GM21619 (cell line): ENCODE measurements around the gene OCRL.

Experiments used
- ATAC-seq: cut with Tn5 transposase; IDR thresholded peaks from one replicate; pipeline ENCODE4 v1.9.1; 2021; ENCODE audit not compliant: unreplicated experiment

OCRL gene

GRCh38 chrX:129540068-129540653 is at the start of gene OCRL:
TSS of gene OCRL (plus strand) at chrX:129540259. CDS start at chrX:129540440, 181 bp downstream.
- ATAC-seq: peak; percentile 98

DNA sequence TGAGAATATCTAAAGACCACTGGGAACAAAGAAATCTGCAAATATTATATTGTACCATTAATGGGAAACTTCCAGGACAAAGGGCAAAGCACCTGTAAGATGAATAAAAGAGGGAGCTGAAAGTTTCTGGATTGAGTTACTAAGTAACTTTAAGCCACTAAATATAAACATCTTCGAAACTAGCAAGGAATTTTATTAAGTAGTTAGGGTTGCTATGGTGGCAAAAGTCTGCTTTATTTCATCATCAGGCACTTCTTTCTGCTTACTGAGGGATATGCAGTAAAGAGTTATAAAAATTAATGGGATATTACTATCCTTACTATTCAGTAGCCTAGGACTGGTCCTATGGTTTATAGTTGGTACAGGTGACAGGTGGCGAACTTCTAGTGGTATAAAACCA is 49.7 kb upstream of the OCRL start:
- ATAC-seq: no peak

DNA sequence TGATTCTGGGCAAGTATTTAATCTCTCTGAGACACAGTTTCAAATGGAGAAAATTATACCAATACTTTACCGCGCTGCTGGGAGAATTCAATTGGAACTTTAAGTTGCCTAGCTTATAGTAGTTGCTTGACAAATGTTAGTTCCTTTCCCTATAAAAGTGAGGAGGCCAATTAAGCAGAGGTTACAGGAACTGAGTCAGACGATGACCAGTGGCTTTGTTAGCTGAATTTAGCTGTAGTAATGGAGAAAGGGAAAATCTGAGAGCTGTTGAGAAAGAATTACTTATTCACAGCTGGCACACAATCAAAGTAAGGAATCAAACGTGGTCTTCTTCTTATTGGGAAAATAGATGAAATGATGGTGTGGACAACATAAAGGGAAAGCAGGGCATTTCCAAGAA is 46.4 kb upstream of the OCRL start:
- ATAC-seq: no peak

DNA sequence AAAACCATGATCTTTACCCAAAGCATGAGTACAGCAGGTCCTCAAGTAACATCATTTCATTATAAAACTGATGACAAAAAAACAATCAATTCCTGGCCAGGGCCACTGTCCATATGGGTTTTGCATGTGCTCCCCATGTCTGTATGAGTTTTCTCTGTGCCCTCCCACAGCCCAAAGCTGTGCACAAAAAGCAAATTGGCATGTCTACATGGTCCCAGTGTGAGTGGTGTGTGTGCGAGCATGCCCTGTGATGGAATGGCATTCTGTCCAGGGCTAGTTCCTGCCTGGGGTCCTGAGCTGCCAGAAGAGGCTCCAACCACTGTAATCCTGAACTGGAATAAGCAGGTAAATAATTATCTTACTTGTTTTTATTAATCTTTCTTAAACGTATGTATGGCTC is 45.2 kb upstream of the OCRL start:
- ATAC-seq: no peak

DNA sequence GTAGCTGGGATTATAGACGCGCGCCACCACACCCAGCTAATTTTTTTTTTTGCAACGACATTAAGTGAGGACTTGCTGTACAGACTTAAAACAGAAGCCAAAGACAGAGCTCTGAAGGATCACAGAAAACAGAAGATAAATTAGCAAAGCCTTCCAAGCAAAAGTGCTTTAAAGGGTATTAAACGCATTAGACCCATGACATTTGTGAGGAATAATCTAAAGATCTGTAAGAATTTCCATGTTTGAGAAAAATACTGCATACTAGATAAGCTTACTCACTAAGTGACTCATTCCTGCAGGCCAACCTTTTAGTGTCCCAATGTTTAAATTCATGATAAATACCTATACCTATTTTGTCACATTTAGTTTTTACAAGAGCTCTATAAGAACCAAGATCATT is 44.2 kb upstream of the OCRL start:
- no peak for ATAC-seq

DNA sequence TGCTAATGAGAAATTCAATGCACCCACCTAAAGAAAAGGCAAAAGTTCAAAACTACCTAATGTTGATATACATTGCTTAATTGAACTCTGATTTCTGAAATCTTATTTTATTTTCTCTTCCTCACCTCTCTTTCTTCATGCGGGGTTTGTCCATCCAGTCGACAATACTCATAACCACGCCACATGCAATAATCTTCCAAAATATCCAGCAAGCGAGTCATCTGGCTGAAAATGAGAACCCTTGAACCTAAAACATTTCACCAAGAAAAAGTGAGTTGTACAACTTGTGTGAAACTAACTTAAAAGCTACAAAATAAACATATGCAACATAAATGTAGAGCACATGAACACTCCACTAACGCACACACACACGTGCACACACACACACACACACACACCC is 43.4 kb upstream of the OCRL start:
- ATAC-seq: no peak

- ATAC-seq: no peak
These were observed 42.8 kb upstream of the OCRL start for GRCh38 chrX:129497146-129497843.

- ATAC-seq: no peak
These were observed 29.7 kb upstream of the OCRL start for GRCh38 chrX:129510331-129510730.

DNA sequence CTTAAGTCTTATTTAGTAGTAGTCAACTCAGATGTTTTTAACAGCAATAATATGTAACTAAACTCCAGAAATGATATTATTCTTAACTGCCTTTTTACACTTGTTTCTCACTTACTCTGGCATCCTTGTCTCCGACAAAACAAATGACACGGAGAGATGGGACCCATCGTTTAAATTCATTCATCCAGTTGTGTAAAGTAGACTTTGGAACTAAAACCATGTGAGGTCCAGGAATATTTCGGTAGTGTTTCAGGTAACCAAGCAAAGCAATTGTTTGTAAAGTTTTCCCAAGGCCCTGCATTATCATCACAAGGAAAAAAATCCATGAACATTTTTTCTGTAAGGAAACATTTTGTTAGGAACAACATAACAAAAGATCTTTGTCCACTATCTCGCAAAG is 28.4 kb upstream of the OCRL start:
- ATAC-seq: no peak

- ATAC-seq: no peak
These were observed 27.6 kb upstream of the OCRL start for GRCh38 chrX:129512409-129512808.

GRCh38 chrX:129516402-129516801 is 23.7 kb upstream of the OCRL start:
- ATAC-seq: no peak

DNA sequence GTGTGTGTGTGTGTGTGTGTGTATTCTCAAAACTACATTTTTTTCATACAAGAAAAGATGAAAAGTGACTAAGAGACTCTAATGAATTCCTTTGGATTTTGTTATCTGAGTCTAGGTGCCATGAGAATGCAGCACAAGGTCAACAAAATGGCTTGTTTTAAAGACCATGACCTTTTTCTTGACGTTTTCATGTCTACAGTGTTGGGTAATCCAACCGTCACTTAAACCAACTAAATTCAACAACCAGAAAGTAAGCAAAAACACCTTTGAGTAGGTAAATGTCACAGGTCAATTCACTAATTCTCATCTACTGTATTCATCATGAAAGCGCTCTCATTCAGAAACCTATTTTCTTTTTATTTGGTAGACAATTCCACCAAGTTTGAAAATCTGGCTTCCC is 19.9 kb upstream of the OCRL start:
- ATAC-seq: no peak

DNA sequence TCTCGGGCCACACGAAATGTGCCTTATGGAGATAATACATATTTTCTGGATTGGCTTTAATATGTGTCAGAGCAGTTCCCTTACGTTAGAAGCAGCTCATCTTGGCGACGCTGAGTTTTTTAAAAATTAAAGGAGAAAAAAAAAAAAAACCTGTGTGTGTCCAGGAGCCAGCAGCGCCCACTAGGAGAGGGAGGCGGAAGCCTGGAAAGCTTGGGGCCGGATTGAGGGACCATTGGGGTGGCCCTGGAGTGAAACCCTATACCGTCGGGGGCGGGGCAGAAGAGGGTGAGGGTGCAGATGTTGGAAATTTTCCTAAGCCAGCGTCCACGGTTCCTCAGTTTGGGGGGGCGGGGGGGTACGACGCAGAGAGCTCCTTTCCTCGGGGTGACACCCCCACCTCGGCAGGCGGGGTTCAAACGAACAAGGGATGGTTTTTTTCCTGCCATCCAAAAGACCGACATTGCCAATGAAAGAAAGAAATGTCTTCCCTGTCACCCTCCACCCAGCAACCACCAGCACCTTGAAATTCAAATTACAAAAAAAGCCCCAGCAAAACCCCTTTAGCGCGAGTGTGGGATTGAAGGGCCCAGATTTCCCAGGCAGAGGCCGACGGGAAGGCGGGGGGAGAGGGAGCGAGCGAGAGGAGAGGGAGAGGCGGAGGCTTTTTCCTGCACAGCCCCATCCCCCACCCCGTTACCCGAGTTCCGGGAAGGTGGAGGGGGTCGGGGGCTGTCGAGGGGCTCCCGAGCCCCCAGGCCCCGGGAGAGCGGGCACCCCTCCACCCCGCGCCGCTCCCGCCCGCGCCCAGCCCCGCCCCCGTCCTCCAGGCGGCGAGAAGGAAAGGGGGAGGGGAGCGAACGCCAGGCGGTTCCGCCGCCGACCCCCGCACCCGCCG is 17.6 kb upstream of the OCRL start:
- ATAC-seq: no peak

DNA sequence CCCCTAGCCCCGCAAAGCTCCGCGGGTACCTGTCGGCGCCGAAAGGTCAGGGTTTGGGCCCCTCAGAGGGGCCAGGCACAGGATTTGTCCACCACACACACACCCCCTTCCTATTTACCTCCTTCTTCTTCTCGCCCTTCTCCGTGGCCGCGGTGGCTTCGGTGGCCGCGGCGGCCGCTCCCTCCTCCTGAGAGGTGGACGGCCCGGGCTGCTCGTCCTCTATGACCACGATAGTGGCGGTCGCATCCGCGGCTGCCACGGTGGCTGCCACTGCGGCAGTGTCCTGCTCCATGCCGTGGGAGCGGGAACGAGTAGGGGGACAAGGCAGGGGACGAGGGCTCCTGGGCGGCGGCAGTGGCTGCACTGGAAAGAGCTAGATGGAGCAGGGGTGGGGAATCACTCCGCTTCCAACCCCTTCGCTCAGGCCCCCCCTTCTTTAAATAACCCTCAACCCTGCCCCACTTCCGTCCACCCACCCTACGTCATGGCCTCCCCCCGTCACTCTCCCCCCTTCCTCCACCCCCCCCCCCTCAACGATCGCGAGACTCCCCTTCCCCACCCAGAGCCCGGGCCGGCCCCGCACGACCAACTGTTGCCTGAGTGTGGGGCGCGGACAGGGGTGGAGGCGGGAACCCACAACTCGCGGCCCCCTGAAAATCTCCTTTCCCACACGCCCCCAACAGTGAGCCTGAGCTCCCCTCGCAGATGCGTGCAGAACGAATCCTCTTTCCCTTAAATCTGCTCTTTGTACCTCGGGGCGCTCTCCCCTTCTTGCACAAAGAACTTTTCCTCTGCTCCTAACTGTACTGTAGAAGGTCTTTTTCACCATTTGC is 16.8 kb upstream of the OCRL start, which contains the start of gene SMARCA1:
TSS of gene SMARCA1 (minus strand) at position 412 of the 833 bp plus-strand sequence. CDS start at position 292, 120 bp downstream.
- ATAC-seq: no peak

GRCh38 chrX:129524250-129524850 is 15.7 kb upstream of the OCRL start:
- ATAC-seq: no peak

- no peak for ATAC-seq
These were observed 14.9 kb upstream of the OCRL start for GRCh38 chrX:129525162-129525561.

DNA sequence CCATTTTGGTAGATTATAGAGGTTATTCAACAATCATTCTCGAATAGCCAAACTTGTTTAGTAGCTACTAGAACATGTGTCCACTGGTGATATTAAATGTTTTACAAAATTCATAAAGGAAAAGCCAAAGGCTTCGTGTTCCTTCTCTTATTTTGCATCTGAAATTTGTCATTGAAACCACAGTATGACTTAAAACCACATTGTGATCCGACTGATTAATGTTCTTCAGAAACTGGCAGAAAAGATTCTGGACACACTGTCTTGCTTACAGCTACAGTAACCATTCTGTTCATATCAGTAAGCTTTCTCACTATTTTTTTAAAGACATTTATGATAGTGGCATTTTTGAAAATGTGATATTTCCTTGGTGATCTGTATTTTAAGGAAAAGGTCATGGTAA is 14.2 kb upstream of the OCRL start:
- no peak for ATAC-seq

DNA sequence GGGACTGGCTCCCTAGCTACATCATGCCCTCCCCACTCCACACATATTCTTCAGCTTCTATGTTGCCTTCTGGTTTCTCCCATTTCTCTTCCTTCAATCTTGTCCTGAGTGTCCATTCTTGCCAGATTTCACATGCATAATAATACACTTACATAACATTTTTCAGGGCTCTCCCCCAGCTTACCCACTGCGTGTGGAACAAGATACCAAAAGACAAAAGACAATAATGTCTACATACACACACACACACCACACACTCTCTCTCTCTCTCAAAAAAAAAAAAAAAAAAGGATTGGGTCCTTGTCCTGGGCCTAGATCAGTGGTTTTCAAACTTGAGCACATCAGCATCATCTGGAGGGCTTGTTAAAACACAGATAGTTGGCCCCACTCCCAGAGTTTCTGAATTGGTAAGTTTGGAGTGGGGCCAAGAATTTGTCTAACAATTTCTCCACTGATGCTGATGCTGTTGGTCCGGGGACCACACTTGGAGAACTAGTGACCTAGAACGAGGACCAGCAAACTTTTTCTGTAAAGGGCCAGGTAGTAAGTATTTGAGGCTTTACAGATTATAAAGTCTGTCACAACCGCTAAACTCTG is 10.3 kb upstream of the OCRL start:
- no peak for ATAC-seq

DNA sequence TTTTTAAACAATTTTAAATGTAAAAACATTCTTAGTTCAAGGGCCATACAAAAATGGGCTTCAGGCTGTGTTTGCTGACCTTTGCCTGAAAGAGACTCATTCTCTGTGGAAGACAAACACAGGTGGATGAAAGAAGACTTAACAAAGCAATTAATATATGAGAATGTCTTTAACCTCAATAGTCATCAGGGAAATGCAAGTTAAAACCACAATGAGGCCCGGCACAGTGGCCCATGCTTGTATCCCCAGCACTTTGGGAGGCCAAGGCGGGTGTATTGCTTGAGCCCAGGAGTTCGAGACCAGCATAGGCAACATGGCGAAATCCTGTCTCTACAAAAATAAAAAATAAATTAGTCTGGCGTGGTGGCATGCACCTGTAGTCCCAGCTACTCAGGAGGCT is 9.6 kb upstream of the OCRL start:
- no peak for ATAC-seq

DNA sequence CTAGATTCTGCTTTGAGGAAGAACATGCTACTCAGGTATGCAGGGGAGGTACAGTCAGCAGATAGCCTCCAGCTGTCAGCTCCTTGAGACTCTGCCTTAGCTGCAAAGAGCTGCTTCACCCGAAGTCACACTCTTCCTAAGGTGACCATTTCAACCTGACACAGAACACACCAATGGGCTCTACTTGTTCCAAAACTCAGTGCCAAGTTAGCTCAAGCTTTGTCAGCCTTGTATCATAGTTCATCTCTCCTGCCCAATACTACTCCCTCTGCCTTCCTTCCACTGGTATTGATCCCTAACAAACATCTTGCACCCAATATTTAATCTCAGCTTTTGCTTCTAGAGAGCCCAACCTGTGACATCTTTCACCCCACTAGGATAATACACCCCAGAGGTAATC is 8.9 kb upstream of the OCRL start:
- ATAC-seq: no peak
